A549 (cell line): ENCODE measurements around the gene JAKMIP2.

Source experiments
- CTCF ChIP-seq: fragments of >200 bp; sonication (Bioruptor Twin); formaldehyde crosslinking; IDR thresholded peaks from 3 replicates; pipeline ENCODE4 v1.5.1; 2016
- HEYL ChIP-seq: fragments of 250-450 bp; sonication (Bioruptor Pico); IDR thresholded peaks from 2 replicates; pipeline ENCODE4 v1.8.0; 2021; ENCODE audit warnings: mild to moderate bottlenecking, moderate library complexity
- JUNB ChIP-seq: fragments of >200 bp; sonication (Bioruptor Twin); formaldehyde crosslinking; IDR thresholded peaks from 2 replicates; pipeline ENCODE4 v1.6.1; 2016
- KDM1A ChIP-seq: fragments of 200-600 bp; sonication (generic); IDR thresholded peaks from 2 replicates; pipeline ENCODE4 v1.6.1; 2016; ENCODE audit warnings: low read depth, mild to moderate bottlenecking
- MAZ ChIP-seq: fragments of 150-350 bp; IDR thresholded peaks from 2 replicates; pipeline ENCODE4 v1.6.1; 2014; ENCODE audit warnings: antibody characterized with exemption, low read depth, low read length, borderline replicate concordance
- NFE2L2 ChIP-seq: fragments of 150-350 bp; conservative IDR thresholded peaks from 2 replicates; pipeline ENCODE4 v1.6.1; 2014; ENCODE audit warnings: low read length
- POLR2A ChIP-seq: IDR thresholded peaks from 2 replicates; pipeline ENCODE4 v1.6.1; 2012; ENCODE audit warnings: mild to moderate bottlenecking, low read length
- RAD21 ChIP-seq, 2 experiments: fragments of >200 bp in 1 of 2; sonication (Bioruptor Twin) in 1 of 2; formaldehyde crosslinking in 1 of 2; IDR thresholded peaks in 1 of 2; conservative IDR thresholded peaks in 1 of 2; 2 replicates in 1 of 2; 3 replicates in 1 of 2; pipeline ENCODE4 v1.6.1; 2012 to 2018; ENCODE audit warnings: inconsistent platforms in 1 of 2
- RFX5 ChIP-seq: fragments of 450-650 bp; IDR thresholded peaks from 2 replicates; pipeline ENCODE4 v1.7.1; 2014; ENCODE audit warnings: antibody characterized with exemption, mild to moderate bottlenecking, moderate library complexity
- USF2 ChIP-seq: fragments of 450-650 bp; IDR thresholded peaks from 2 replicates; pipeline ENCODE4 v1.6.1; 2014; ENCODE audit warnings: antibody characterized with exemption

GRCh38 chr5:147617711-147618350, 164.7 kb downstream of the JAKMIP2 start:
- TF ChIP-seq KDM1A (no peak), CTCF (no peak), HEYL (CRISPR knock-in tag) (no peak), USF2 (no peak), MAZ (no peak), RFX5 (no peak), NFE2L2 (no peak), POLR2A (no peak), JUNB (no peak), RAD21 (conservative IDR thresholded peaks at IDR 0.05 in 1 of 2, IDR thresholded peaks at IDR 0.05 in 1 of 2) (no peak)
